CD4-positive, alpha-beta T cell treated with Interleukin-17A for 1 hour (primary cell): ENCODE measurements around the gene ZNF410.

Experiments used
- DNase-seq: peaks from one replicate; pipeline ENCODE4 v3.0.0-alpha.2; 2020

The ZNF410 gene

GRCh38 chr14:73958591-73958990, 71.9 kb downstream of the ZNF410 start:
- no peak for DNase-seq

GRCh38 chr14:73961192-73961591, 74.5 kb downstream of the ZNF410 start:
- DNase-seq: no peak

GRCh38 chr14:73965216-73965615, 78.6 kb downstream of the ZNF410 start:
- no peak for DNase-seq

GRCh38 chr14:73968885-73969284, 82.2 kb downstream of the ZNF410 start:
- DNase-seq: no peak

GRCh38 chr14:73973497-73973896, 86.8 kb downstream of the ZNF410 start:
- DNase-seq: no peak

- no peak for DNase-seq
Measured at GRCh38 chr14:73976125-73976524, 89.5 kb downstream of the ZNF410 start.

GRCh38 chr14:73977896-73978295, 91.2 kb downstream of the ZNF410 start:
- DNase-seq: no peak
